ENCODE data around the gene NAV2. TPM values are rescaled to one million over a fixed set of nuclear protein-coding genes. Genes with fewer than 3 reads are reported as not detected.

The NAV2 gene
- total RNA-seq, 4 donors from 2014 or later = 19.2 to 34.7 (median 25.8) TPM

DNA sequence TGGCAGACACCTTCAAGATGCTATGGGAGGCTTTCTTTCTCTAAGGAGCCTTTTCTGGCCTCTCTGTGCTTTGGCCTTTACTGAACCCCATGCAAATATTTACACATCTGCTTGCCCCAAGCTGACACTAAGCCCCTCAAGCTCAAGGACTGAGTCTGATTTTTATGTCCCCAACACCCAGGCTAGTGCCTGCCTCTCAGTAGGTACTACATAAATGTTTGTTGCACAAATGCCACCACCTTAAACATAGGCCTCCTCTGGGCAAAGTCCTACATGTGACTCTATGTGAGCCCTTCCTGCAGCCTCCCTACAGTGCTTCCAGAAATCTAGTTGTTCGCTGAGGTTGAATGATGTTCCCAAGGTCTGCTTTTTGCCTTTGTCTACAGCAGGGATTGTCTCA is 260.0 kb downstream of the NAV2 start:
- Histone ChIP-seq H3K27me3 (no peaks in the 10 kb centered on the region), H3K27ac (no peak overlapping the region), H3K36me3 (peaks cover 0 to 16% (median 0%) of the 10 kb centered on the region in 3 donors), H3K4me1 (no peaks in the 10 kb centered on the region), H3K4me3 (no peak overlapping the region), H3K9me3 (no peaks in the 10 kb centered on the region)
- 86 to 96% methylated on average over 1 of the region's 1 CpG for WGBS, 2 donors
- no peak for DNase-seq (ENCODE audit: low spot score in 2 of 2)
- TF ChIP-seq, protein P1, sequence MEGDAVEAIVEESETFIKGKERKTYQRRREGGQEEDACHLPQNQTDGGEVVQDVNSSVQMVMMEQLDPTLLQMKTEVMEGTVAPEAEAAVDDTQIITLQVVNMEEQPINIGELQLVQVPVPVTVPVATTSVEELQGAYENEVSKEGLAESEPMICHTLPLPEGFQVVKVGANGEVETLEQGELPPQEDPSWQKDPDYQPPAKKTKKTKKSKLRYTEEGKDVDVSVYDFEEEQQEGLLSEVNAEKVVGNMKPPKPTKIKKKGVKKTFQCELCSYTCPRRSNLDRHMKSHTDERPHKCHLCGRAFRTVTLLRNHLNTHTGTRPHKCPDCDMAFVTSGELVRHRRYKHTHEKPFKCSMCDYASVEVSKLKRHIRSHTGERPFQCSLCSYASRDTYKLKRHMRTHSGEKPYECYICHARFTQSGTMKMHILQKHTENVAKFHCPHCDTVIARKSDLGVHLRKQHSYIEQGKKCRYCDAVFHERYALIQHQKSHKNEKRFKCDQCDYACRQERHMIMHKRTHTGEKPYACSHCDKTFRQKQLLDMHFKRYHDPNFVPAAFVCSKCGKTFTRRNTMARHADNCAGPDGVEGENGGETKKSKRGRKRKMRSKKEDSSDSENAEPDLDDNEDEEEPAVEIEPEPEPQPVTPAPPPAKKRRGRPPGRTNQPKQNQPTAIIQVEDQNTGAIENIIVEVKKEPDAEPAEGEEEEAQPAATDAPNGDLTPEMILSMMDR (IDR thresholded peaks at IDR 0.05) = no peak
- TF ChIP-seq POLR2A (IDR thresholded peaks at IDR 0.05) = no peak
- no peak for TF ChIP-seq EP300 (IDR thresholded peaks at IDR 0.05)

DNA sequence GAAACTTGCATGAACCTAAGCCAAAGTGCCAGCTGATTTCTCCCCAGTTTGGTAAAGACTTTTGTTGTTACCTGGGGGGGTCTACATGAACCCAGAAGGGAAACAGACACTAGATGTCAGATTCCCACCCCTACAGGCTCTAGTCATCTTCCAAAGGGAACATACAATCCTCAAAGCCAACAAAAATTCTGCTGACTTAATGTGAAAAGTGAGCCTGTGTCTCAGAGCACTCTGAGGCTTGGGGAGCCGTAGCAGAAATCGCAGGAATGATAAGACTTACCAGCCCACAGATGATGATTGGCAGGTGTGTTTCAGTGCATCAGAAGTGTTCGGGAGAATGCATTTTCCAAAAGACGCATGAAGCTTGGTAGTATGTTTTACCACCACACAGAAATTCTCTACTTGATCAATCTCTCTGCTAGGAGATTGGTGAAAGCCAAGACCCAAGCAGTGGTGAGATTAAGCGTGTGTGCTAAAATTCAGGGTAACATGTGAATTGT is 260.5 kb downstream of the NAV2 start:
- no peaks in the 10 kb centered on the region for H3K4me1 ChIP-seq
- peaks cover 0 to 16% (median 0%) of the 10 kb centered on the region in 3 donors for H3K36me3 ChIP-seq
- no peaks in the 10 kb centered on the region for H3K9me3 ChIP-seq
- TF ChIP-seq POLR2A (IDR thresholded peaks at IDR 0.05) (no peak), EP300 (IDR thresholded peaks at IDR 0.05) (no peak)
- TF ChIP-seq, protein P1 (IDR thresholded peaks at IDR 0.05) = no peak
- no peak overlapping the region for H3K27ac ChIP-seq
- H3K4me3 ChIP-seq = no peak overlapping the region
- 90 to 92% methylated on average over 5 of the region's 5 CpGs for WGBS, 2 donors
- DNase-seq (ENCODE audit: low spot score in 2 of 2) = no peak
- no peaks in the 10 kb centered on the region for H3K27me3 ChIP-seq

DNA sequence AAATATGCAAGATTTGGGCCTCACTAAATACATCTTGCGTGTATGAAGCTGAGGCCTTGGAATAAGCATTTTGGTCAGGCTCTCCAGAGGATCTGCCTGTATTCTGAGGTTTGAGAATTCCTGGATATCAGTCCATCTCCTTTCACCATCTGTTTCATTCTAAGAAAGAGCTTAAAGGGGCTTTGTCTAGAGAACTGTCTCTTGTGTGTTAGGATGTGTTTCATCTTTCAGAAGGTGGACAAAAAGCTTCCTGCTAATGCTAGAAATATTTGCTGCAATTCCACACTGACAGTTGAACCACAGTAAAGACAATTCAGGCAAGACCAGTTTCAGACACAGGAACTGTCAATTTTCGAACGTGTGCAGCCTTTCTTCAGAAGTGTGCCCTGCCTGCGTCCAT is 262.2 kb downstream of the NAV2 start:
- TF ChIP-seq POLR2A (IDR thresholded peaks at IDR 0.05) (no peak), EP300 (IDR thresholded peaks at IDR 0.05) (no peak)
- TF ChIP-seq, protein P1 (IDR thresholded peaks at IDR 0.05) = no peak

DNA sequence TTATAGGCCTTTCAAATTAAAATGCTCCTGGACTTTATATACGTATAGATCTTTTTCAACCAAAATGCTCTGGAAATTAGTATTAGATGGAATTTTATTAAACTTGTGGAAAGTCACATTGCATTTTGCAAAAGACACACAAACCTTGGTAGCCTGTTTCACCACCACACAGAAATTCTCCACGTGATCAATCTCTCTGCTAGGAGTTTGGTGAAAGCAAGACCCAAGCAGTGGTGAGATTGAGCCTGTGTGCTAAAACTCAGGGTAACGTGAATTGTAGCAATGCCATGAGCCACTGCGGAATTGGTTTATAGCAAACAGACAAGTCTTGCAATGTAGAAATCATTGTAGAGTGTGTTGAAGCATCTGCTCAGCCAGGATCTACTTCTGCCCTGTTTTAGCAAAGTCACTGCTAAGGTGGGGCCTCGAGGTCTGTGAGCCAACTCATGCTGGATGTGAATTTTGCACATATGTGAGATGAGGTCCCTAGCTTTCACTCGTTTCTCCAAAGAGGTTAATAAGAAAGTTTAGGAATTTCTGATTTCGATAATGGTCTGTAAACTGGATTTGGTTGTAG is 262.9 kb downstream of the NAV2 start:
- no peak for DNase-seq (ENCODE audit: low spot score in 2 of 2)
- Histone ChIP-seq H3K36me3 (peaks cover 0 to 12% (median 0%) of the 10 kb centered on the region in 3 donors), H3K27ac (no peak overlapping the region), H3K4me1 (peaks cover 0 to 8% (median under 1%) of the 10 kb centered on the region in 4 donors), H3K4me3 (no peak overlapping the region), H3K9me3 (no peaks in the 10 kb centered on the region), H3K27me3 (no peaks in the 10 kb centered on the region)
- no peak for TF ChIP-seq EP300 (IDR thresholded peaks at IDR 0.05)
- TF ChIP-seq, protein P1 (IDR thresholded peaks at IDR 0.05) = no peak
- TF ChIP-seq POLR2A (IDR thresholded peaks at IDR 0.05) = no peak
- 81 to 89% methylated on average over 7 of the region's 7 CpGs for WGBS, 2 donors

More for the DNA sequence above, 262.2 kb downstream of the NAV2 start:
- 68 to 70% methylated on average over 4 of the region's 4 CpGs for WGBS, 2 donors
- H3K9me3 ChIP-seq = no peaks in the 10 kb centered on the region
- H3K36me3 ChIP-seq = peaks cover 0 to 12% (median 0%) of the 10 kb centered on the region in 3 donors
- H3K4me3 ChIP-seq = no peak overlapping the region
- DNase-seq (ENCODE audit: low spot score in 2 of 2) = no peak
- peaks cover 0 to 2% (median 0%) of the 10 kb centered on the region in 4 donors for H3K4me1 ChIP-seq
- H3K27ac ChIP-seq = no peak overlapping the region
- no peaks in the 10 kb centered on the region for H3K27me3 ChIP-seq

DNA sequence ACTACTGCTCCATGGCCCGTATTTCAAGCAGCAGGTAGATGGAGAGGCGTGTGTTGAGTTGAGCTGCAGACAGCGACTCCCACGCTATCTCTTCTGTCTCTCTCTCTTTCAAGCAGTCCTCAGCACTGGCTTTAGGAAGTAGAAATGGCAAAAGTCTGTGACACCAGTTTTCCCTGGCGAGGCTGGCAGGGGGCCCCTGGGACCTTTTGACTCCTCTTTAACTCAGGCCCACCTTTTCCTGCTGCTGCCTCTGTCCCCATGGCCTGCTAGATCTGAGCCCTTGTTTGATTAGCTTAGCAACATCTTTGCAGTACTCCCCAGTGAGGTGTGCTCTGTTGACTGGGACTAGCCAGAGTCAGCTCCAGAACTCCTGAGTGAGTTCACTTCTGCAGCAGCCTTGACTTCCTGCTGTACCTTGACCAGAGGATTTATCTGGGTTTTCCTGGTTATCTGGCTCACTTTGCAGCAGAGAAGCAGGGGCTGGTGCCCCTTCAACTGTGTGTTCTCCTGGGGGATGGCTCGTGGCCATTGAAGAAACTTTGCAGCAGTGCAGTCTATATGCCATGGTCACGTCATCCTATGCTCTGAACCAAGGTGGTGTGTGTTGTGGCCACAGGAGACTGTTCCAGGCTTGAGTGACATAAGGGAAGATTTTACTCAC is 263.8 kb downstream of the NAV2 start:
- no peaks in the 10 kb centered on the region for H3K27me3 ChIP-seq
- peaks cover 0 to 17% (median 7%) of the 10 kb centered on the region in 4 donors for H3K4me1 ChIP-seq
- no peak overlapping the region for H3K4me3 ChIP-seq
- H3K9me3 ChIP-seq = no peaks in the 10 kb centered on the region
- peaks cover 0 to 12% (median 0%) of the 10 kb centered on the region in 3 donors for H3K36me3 ChIP-seq
- TF ChIP-seq POLR2A (IDR thresholded peaks at IDR 0.05) (no peak), EP300 (IDR thresholded peaks at IDR 0.05) (no peak)
- TF ChIP-seq, protein P1 (IDR thresholded peaks at IDR 0.05) = no peak
- DNase-seq (ENCODE audit: low spot score in 2 of 2) = no peak
- 80 to 82% methylated on average over 7 of the region's 7 CpGs for WGBS, 2 donors
- no peak overlapping the region for H3K27ac ChIP-seq
